ENCODE results near the gene CASP7.

CASP7 gene

GRCh38 chr10:113712755-113713639 is 33.3 kb downstream of the CASP7 start:
- DNase-seq, result no peak

DNA sequence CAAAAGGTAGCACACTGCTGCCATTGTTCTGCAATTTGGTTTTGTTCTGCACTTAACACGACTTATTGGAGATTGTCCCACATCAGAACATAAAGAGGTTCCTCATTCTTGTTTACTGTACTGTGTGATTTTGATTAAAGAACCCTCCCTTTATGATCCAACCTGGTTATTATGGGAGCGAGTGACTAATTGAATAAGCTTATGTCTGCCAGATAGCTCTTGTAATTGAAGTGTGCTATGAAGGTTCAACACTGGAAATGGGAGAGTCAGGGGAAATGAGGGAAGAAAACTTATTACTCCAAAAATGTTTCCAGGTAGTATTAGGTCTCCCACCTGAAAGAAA is 33.9 kb downstream of the CASP7 start:
- DNase-seq, result no peak

- DNase-seq, result peak; percentile 3
Observed at GRCh38 chr10:113716109-113716910, 36.6 kb downstream of the CASP7 start.

GRCh38 chr10:113718969-113719822 is 39.5 kb downstream of the CASP7 start:
- no peak for DNase-seq

- no peak for DNase-seq
Observed at GRCh38 chr10:113720386-113720785, 40.7 kb downstream of the CASP7 start.

- DNase-seq, result no peak
Observed at GRCh38 chr10:113732160-113732881, 52.6 kb downstream of the CASP7 start.

- DNase-seq, result no peak
Observed at GRCh38 chr10:113732966-113733365, 53.3 kb downstream of the CASP7 start.

GRCh38 chr10:113733635-113734034 is 53.9 kb downstream of the CASP7 start:
- DNase-seq, result no peak

DNA sequence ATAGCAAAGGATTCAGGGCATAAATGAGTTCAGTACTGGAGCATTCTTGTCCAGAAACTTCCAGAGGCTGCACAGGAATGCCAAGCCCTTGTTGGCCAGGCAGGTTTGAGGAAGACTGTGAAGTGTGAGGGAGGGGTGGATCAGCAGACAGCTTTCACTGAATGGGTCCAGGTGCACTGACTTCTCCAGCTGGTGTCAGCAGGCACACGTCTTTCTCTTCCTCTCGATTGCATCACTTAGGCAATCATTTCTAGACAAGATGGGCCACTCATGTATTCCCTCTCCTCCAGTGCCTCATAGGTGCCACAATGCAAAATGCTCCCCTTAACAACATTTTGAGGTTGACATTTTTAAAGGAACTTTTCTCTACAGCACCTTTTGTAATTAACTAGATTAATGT is 56.2 kb downstream of the CASP7 start:
- DNase-seq, result no peak

- DNase-seq, result no peak
Observed at GRCh38 chr10:113736576-113736975, 56.9 kb downstream of the CASP7 start.

- no peak for DNase-seq
Observed at GRCh38 chr10:113739031-113739430, 59.3 kb downstream of the CASP7 start.

- no peak for DNase-seq
Observed at GRCh38 chr10:113739577-113739976, 59.9 kb downstream of the CASP7 start.

GRCh38 chr10:113740850-113741249 is 61.1 kb downstream of the CASP7 start:
- DNase-seq, result no peak

DNA sequence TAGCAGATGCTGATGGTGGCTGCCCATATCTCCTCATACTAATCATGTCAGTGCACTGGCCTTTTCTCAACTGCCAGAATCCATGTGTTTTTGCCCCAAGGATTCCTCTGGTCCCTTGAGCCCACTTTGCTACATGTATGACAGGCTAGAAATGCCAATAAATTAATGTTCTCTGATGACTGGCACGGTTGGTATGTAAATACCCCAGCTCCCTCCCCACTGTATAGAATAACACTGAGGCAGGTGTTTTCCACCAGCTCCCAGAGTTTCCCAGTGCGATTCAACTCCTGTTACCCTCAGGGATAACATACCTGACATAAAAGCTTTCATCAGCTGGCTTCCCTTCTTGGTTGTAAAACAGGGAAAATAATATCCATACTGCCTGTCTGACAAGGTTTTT is 62.8 kb downstream of the CASP7 start:
- DNase-seq, result no peak

GRCh38 chr10:113743594-113743993 is 63.9 kb downstream of the CASP7 start:
- DNase-seq, result no peak

DNA sequence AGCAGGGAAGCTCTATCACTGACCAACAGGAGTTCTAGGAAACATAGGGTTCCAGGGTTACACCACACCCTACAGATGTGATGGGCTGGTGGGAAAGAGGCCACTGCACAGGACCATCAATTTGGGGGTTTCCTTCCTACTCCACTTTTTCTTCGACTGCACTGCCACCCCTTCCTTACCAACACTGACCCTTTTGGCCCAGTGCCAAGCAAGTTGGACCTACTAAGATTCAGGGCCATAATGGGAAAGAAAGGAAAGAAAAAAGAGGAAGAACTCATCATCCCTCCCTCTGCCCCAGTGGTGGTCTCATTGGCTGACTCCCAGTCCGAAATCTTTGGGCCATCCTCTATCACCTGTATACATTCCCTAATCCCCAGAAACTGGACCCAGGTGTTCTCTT is 65.7 kb downstream of the CASP7 start:
- no peak for DNase-seq

DNA sequence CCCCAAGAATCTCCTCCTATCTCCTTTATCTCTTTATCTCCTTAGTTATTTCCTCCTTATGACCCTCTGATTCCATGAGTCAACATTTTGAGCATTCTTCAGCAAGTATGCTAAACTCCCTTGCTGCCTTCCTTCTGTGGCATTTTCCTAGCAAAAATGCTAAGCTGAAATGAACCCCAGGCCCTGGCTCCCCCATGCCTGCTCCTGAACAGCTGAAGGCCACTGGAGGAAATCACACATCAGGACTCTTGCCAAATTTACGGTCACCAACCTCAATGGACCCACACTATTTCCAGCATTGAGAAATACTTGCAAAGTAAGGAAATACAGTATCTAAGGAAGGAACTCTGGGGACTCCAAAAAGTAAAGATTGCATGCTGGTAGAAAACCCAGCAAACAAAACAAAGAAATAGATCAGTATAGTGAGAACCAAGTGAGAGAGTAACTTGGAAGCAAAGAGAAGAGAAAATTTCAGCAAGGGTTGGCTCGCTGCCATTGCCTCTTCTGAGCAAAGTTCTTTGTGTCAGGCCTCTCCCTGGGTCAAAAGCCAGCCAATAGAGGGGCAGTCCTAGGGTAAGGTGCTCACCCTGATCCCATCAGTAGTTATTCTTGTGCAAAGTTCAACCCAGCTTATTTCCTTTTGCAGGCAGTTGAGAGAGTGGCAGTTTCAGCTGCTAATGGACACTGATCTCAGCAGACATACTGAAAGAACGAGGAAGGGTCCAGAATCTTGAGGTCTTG is 66.7 kb downstream of the CASP7 start:
- no peak for DNase-seq

DNA sequence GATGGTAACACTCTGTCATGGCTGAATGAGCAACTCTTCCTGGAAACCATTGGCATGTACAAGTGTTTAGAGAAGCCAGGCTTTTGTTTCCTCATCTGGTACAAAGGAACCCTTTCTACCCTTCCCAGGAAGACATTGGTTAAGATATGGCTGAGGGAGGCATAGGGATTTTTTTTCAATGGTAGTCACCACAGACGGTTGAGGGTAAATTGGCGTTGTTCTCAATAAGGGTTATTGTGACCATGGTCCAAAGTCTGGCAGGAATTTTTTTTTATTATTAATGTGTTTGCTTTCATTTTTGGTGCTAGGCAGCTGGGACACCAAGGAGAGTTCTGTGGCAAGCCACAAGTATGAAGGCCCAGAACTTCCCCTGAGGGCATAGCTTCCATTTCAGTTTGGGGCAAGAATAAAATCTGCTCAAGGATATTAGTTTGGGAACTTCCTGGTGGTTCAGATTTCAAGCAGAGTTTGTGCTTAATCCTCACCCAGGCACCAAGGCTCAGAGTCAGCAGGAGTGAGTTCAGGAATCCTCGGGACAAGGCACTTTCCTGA is 71.5 kb downstream of the CASP7 start, which contains the start of gene PLEKHS1:
Gene PLEKHS1, plus strand, starts transcription at position 502 of the 552 bp plus-strand sequence. CDS start 3,596 bp downstream, outside the sequence.
- no peak for DNase-seq

DNA sequence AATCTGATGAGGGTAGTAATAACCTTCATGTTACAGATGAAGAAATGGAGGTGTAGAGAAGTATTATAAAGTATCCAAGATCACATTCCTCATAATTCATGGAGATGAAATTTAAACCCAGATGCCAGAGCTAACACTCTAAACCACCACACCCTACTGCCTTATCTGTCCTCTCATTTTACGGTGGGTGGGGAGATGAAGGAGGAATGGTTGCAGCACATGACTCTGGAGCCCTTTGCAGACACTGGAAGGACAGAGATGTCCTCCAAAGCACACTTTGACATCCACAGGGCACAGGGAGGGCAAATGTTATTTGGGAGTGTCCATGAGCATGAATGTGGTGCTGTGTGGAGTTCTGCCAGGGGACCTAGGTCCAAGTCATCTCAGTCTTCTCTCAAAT is 72.8 kb downstream of the CASP7 start:
- no peak for DNase-seq

DNA sequence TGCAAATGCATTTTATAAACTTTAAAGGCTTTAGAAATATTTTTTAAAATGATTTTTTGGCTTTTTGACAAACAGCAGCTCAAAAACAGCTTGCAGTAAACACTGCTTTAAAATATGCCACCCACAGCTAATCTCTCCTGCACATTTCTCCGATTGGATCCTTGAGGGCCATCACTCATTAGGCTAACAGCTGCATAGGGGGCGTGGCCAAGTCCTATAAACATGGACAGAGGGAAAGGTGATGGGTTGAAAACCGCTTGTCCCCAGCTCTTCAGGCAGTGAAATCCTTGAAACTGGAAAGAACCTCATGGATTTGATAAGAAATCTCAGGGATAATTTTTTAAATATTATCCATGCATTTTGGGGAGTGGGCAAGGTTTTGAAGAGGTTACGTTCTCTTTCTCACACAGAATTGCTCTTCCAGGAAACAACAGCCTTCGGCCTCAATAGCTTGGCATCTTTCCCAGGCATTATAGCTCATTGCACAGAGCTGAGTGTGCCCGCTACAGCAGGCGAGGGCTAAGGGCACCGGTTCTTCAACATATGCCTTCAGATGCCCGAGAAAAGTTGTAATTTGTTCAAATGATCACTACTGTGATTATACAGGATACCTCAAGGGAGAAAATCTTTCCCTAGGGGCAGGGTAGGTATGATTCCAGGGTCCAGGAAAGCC is 73.4 kb downstream of the CASP7 start:
- DNase-seq, result no peak

- no peak for DNase-seq
Observed at GRCh38 chr10:113754125-113754524, 74.4 kb downstream of the CASP7 start.

Data from RPMI8226 (cell line).